Left lobe of liver (tissue), 2 donors: ENCODE data around the gene DCTN1. TPM values are rescaled to one million over a fixed set of nuclear protein-coding genes. Genes with fewer than 3 reads are reported as not detected.

ENCODE experiments used
- ATAC-seq: fragments of 200-7000 bp; cut with Tn5 transposase; one replicate; pipeline ENCODE4 v1.9.1; 2020; ENCODE audit warnings: mild to moderate bottlenecking, moderate library complexity
- DNase-seq: peaks from one replicate; pipeline ENCODE4 v3.0.0-alpha.2; 2020; ENCODE audit warnings: low spot score
- total RNA-seq: library from RNA; stranded (reverse); gene quantifications from one replicate; pipeline ENCODE4 v1.2.1, GENCODE V29; 2021
- donor health status: DM: no; HTN: no; CAD: no; lungs with moderate emphysema.
- donor health status: DM: no; HTN: yes; CAD: no.

Gene DCTN1
- total RNA-seq, 1 donor from 2014 or later: 41.3 TPM

DNA sequence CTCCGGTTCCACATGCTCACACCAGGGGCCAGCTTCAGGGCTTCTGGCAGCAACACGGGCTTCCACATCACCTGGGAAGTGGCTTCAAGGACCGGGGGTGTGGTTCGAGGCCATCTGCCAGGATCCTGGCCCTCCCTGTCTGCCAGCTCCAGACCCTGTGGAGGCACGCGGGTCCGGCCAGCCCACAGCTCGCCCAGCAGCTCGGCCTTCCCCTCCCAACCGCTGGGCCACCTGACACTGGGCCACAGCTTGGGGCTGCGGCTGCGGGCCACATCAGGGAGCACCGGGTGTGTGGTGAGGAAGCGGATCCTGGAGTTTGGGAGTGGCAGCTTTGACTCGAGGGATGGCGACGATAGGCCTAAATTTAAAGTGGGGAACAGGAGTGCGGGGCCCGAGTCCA is 34.3 kb upstream of the DCTN1 start:
- no peak for DNase-seq
- no peak for ATAC-seq

DNA sequence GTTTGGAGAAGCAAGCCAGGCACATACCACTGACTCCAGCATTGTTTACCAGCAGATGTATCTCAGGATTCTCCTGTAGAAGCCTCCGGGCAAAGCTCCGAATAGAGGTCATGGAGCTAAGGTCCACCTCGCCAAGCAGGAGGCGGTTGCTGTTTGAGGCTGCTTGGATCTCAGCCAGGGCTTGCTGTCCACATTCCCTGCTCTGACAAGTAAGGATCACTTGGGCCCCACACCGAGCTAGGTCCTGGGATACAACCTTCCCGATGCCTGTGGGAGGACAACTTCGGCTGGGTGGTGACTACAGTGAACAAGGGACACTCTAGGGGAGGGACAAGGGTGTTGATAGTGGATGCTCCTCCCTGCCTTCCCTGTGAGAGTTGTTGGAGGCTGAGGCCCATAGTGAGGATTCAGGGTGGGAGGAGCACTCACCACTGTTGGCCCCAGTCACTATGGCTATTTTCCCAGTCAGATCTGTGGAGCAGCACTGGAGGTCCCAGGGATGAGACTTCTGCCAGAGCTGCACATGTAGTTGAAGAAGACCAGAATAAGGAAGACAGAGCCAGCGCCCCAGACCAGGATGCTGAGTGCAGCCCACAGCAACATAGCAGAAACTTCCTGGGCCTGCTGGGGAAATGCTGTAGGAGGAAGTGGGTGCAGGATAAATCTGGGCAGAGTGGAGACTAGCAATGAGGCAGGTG is 33.0 kb upstream of the DCTN1 start:
- DNase-seq (no peak), ATAC-seq (peak; percentile 69)

GRCh38 chr2:74407682-74408081 is 27.6 kb upstream of the DCTN1 start:
- ATAC-seq (no peak), DNase-seq (no peak)

- DNase-seq (no peak), ATAC-seq (no peak)
Observed at GRCh38 chr2:74406035-74406434, 25.9 kb upstream of the DCTN1 start.

GRCh38 chr2:74401891-74402290 is 21.8 kb upstream of the DCTN1 start:
- ATAC-seq (no peak), DNase-seq (no peak)

GRCh38 chr2:74399785-74400184 is 19.7 kb upstream of the DCTN1 start:
- ATAC-seq (peak; percentile 90), DNase-seq (no peak)

- DNase-seq: no peak
- ATAC-seq: no peak
Observed at GRCh38 chr2:74396149-74396548, 16.0 kb upstream of the DCTN1 start.

- no peak for DNase-seq
- ATAC-seq: no peak
Observed at GRCh38 chr2:74393525-74393924, 13.4 kb upstream of the DCTN1 start.

GRCh38 chr2:74392449-74392743 is 12.3 kb upstream of the DCTN1 start:
- DNase-seq (no peak), ATAC-seq (no peak)

DNA sequence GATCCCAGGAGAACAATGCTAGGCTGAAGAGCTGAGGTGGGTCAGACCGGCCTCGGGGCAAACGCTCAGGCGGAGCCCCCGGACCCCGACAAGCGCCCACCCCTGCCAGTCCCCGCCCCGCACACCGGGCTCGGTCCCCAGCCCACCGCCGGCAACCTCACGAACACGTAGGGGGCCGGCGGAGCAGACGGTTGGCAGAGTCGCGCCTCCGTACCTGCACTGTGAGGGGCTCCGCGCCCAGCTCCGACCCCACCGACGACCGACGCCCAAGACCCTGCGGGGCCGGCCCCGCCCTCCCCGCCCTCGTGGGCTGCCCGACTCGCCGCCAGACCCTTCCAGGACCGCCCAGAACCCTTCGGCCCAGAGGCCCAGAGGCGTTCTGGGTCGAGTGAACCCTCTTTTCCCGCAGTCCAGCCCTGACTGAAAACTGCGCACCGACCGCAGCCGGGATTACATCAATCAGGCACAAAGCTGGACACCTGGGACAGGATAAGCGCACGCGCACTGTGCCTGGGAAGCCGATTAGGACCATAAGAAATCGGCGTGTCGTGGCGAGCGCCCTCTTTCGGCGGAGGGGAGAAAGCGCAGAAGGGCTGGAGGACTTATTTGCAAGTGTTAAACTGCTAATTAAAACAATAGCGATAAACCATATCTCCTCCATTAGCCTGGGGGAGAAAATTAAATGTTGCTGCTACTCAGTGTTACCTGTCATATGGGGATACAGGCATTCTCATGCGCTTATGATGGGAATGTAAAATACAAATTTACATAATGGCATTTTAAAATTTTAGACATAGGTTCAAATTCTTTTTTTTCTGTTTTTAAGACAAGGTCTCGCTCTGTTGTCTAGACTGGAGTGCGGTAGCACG is 11.7 kb upstream of the DCTN1 start:
- DNase-seq: peak; percentile 94
- ATAC-seq: peak; percentile 98

- ATAC-seq (peak; percentile 43), DNase-seq (no peak)
Observed at GRCh38 chr2:74391209-74391579, 11.1 kb upstream of the DCTN1 start.

GRCh38 chr2:74390606-74391005 is 10.5 kb upstream of the DCTN1 start:
- DNase-seq (no peak), ATAC-seq (no peak)

GRCh38 chr2:74387346-74387745 is 7.2 kb upstream of the DCTN1 start:
- ATAC-seq: no peak
- DNase-seq: no peak

GRCh38 chr2:74385396-74385795 is 5.3 kb upstream of the DCTN1 start:
- ATAC-seq (no peak), DNase-seq (no peak)

GRCh38 chr2:74384051-74384450 is 3.9 kb upstream of the DCTN1 start:
- no peak for DNase-seq
- no peak for ATAC-seq

GRCh38 chr2:74383254-74383653 is 3.1 kb upstream of the DCTN1 start:
- peak; percentile 61 for DNase-seq
- ATAC-seq: peak; percentile 96

- DNase-seq (no peak), ATAC-seq (no peak)
Observed at GRCh38 chr2:74381751-74382150, 1.6 kb upstream of the DCTN1 start.

DNA sequence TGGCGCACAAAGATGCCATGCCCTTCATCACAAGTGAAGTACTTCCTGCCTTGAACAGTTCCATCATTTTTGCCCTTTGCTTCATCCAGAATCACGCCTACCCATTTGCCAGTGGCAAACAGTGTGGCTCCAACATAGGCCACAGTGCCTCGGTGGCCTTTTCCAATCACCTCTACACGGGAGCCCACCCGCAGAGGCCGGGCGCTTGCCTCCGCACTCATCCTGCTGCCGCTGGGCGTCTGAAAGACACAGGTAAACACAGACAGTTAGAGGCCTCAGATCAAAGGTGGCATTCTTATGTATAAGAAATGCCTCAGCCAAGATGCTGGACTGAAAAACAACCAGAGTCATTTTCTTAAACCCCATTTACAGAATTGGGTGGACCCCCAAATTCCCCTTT is 2.1 kb downstream of the DCTN1 start:
- ATAC-seq (no peak), DNase-seq (no peak)

- ATAC-seq (no peak), DNase-seq (no peak)
Observed at GRCh38 chr2:74375838-74376237, 4.3 kb downstream of the DCTN1 start.

GRCh38 chr2:74374509-74375205 is 5.5 kb downstream of the DCTN1 start:
- ATAC-seq (no peak), DNase-seq (no peak)

DNA sequence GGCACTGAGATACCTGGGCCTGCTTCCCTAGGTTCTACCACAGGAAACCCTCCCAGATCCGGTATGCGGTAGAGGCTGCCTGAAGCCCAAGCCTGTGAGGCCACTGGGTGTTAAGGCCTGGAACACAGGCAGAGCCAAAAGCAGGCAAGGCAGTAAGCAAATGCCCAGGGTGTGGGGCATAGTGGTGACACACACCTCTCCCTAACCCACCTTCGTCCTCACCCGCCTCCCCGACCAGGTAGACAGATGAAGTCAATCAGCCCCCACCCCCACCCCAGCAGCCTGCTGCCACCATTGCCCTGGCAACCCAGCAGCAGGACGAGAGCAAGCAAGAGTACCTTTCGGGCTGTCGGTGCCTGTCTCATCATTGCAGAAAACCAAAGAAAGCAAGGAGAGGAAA is 6.1 kb downstream of the DCTN1 start:
- no peak for DNase-seq
- no peak for ATAC-seq

GRCh38 chr2:74373221-74373676 is 6.9 kb downstream of the DCTN1 start:
- no peak for ATAC-seq
- no peak for DNase-seq
